ENCODE results near the gene KDM7A. TPM values are rescaled to one million over a fixed set of nuclear protein-coding genes. Genes with fewer than 3 reads are reported as not detected.

The KDM7A gene
- polyA plus RNA-seq, 1 experiment = 2.9 TPM

DNA sequence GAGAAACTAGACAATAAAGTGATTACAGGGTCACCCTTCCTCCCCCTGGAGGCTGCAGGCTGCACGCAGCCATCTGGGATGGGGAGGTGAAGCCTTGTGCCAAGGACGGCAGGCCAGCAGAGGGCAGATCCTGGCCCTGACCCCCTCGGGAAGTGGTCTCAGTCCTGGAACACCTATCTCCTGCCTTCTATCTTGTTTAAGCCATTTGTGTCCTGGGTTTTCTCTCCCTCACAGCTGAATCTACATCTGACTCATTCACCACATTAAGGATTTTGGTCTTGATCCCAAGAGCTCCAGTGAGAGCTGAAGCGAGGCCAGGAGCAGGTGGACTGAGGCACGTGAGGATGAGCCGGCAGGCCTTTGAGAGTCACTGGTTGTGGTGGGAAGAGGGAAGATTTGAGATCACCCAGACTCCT is 97.7 kb downstream of the KDM7A start:
- POLR2A ChIA-PET = no interaction called here
- no peaks in the 10 kb centered on the region for H3K36me3 ChIP-seq (ENCODE audit: control insufficient read depth, insufficient read depth, low read length)
- DNase-seq (ENCODE audit: low read depth) = no peak
- H3K27me3 ChIP-seq (ENCODE audit: control insufficient read depth, insufficient read depth, low read length) = no peaks in the 10 kb centered on the region
- TF ChIP-seq, protein P1, sequence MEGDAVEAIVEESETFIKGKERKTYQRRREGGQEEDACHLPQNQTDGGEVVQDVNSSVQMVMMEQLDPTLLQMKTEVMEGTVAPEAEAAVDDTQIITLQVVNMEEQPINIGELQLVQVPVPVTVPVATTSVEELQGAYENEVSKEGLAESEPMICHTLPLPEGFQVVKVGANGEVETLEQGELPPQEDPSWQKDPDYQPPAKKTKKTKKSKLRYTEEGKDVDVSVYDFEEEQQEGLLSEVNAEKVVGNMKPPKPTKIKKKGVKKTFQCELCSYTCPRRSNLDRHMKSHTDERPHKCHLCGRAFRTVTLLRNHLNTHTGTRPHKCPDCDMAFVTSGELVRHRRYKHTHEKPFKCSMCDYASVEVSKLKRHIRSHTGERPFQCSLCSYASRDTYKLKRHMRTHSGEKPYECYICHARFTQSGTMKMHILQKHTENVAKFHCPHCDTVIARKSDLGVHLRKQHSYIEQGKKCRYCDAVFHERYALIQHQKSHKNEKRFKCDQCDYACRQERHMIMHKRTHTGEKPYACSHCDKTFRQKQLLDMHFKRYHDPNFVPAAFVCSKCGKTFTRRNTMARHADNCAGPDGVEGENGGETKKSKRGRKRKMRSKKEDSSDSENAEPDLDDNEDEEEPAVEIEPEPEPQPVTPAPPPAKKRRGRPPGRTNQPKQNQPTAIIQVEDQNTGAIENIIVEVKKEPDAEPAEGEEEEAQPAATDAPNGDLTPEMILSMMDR (IDR thresholded peaks at IDR 0.05; ENCODE audit: insufficient read depth, low read depth, low read length) = peak; percentile 6; the same call in 1 of the 2 replicates
- H3K4me3 ChIP-seq (ENCODE audit: low read depth, low read length) = no peak overlapping the region
- CTCF ChIA-PET = interaction anchor here (0.7 to 0.8 kb wide), 2 partner anchors 13 to 98 kb away, joined by 3 to 5 read pairs; no protein-coding TSS in a partner anchor

DNA sequence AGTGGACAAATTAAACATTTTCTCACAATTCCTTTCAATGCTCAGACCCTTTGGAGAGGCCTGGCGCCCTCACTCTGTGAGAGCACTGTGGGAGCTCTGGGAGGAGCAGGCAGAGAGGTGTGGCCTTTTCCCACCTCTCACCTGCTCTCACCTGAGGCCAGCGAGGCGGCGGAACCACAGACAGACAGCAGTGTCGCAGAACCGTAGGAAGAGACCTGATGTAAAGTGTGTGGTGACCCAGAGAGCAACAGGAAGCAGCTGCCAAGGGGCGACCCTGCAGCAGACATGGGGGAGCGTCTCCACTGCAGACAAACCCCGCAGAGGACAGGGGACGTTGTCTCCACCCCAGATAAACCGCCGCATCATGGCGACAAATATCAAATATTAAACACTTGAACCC is 98.4 kb downstream of the KDM7A start:
- Histone ChIP-seq H3K27me3 (ENCODE audit: control insufficient read depth, insufficient read depth, low read length) (no peaks in the 10 kb centered on the region), H3K4me3 (ENCODE audit: low read depth, low read length) (no peak overlapping the region), H3K36me3 (ENCODE audit: control insufficient read depth, insufficient read depth, low read length) (no peaks in the 10 kb centered on the region)
- CTCF ChIA-PET = no interaction called here
- TF ChIP-seq, protein P1 (IDR thresholded peaks at IDR 0.05; ENCODE audit: insufficient read depth, low read depth, low read length) = no peak
- POLR2A ChIA-PET = no interaction called here
- DNase-seq (ENCODE audit: low read depth) = no peak

DNA sequence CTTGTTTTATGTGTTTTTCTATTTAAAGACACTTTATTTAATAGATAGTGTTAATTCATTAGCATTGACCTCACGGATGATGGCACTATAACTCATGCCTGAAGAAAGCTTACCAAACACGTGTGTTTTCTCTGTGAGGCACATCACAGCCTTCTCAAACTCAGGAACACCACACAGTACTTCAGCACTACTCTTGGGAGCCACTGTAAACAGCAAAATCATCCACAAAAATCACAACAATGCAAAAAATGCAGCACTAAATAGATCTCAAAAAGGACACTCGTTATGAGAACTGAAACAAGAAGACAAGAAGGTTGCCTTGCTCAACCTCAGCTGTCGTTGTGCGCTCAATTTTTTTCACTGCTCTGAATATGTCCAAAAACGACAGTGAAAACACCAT is 102.0 kb downstream of the KDM7A start:
- no peak for DNase-seq (ENCODE audit: low read depth)
- POLR2A ChIA-PET = no interaction called here
- TF ChIP-seq, protein P1 (IDR thresholded peaks at IDR 0.05; ENCODE audit: insufficient read depth, low read depth, low read length) = no peak
- Histone ChIP-seq H3K36me3 (ENCODE audit: control insufficient read depth, insufficient read depth, low read length) (no peaks in the 10 kb centered on the region), H3K4me3 (ENCODE audit: low read depth, low read length) (no peak overlapping the region), H3K27me3 (ENCODE audit: control insufficient read depth, insufficient read depth, low read length) (0 out of 2 replicates have a peak, but pooled peaks cover 1% of the 10 kb centered on the region)
- CTCF ChIA-PET = interaction anchor here (1.2 kb wide), 1 partner anchor 429 kb away, joined by 3 read pairs; no protein-coding TSS in a partner anchor

DNA sequence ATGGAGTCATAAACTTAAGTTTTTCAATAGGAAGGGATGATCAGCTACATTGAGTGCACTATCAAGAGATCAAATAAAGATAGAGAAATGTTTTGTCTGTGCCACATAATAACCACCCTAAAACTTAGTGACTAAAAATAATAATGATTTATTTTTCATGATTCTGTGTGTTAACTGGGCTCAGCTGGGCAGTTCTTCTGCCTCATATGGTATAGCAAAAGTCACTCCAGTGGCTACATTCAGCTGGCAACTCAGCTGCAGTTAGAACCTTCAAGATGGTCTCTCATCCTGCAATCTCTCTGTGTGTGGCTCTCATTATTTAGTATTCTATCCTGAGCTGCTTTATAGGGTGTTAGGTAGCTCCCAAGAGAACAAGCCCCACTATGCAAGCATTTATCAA is 106.2 kb downstream of the KDM7A start:
- TF ChIP-seq, protein P1 (IDR thresholded peaks at IDR 0.05; ENCODE audit: insufficient read depth, low read depth, low read length) = no peak
- ChIA-PET CTCF (no interaction called here), POLR2A (no interaction called here)
- Histone ChIP-seq H3K4me3 (ENCODE audit: low read depth, low read length) (no peak overlapping the region), H3K27me3 (ENCODE audit: control insufficient read depth, insufficient read depth, low read length) (0 out of 2 replicates have a peak, but pooled peaks cover 1% of the 10 kb centered on the region), H3K36me3 (ENCODE audit: control insufficient read depth, insufficient read depth, low read length) (no peaks in the 10 kb centered on the region)
- no peak for DNase-seq (ENCODE audit: low read depth)

DNA sequence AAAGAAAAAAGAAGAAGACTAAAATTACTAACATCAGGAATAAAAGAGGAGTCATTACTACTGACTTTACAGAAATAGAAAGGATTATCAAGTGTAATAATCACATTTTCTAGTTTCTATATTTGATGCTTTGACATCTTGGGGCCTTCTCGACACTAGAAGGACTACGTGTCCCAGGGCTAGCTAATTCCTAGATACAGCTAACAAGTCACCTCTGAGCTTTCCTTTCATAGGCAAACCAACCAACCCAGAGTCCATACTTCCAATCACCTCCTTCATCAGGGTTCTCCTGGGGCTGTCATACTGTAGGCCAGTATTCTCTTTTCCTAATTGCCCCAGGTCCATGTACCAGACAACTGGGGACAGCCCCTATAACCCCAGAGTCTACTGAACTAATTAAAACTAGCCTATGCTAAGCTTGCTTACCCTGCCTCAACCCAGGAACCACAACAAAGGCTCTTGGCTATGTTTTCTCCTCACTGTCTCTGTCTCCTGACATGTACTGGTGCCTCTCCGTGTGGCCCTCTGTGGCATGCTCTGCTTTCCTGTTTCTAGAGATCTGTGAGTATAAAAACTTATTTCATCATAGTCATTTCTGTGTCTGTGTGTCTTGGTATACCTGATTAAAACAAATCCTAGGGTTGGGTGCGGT is 107.4 kb downstream of the KDM7A start:
- POLR2A ChIA-PET = no interaction called here
- CTCF ChIA-PET = no interaction called here
- Histone ChIP-seq H3K4me3 (ENCODE audit: low read depth, low read length) (no peak overlapping the region), H3K36me3 (ENCODE audit: control insufficient read depth, insufficient read depth, low read length) (no peaks in the 10 kb centered on the region), H3K27me3 (ENCODE audit: control insufficient read depth, insufficient read depth, low read length) (0 out of 2 replicates have a peak, but pooled peaks cover 1% of the 10 kb centered on the region)
- DNase-seq (ENCODE audit: low read depth) = no peak
- TF ChIP-seq, protein P1 (IDR thresholded peaks at IDR 0.05; ENCODE audit: insufficient read depth, low read depth, low read length) = no peak
